Measurements from ENCODE around the gene DCBLD2. TPM values are rescaled to one million over a fixed set of nuclear protein-coding genes. Genes with fewer than 3 reads are reported as not detected.
"Not testable (repeated sequence)": the region's sequence is repeated elsewhere in the genome, so short reads cannot be mapped to it uniquely, and the experiment has no call there.

The DCBLD2 gene
- total RNA-seq, 1 experiment from 2014 or later = 48.0 TPM

GRCh38 chr3:98839846-98840245 lies 61.6 kb downstream of the DCBLD2 start:
- Histone ChIP-seq H2BK15ac (ENCODE audit: low read depth, low read length) (no peak overlapping the region), H3K18ac (ENCODE audit: insufficient read length, low read depth, low read length) (no peak overlapping the region), H3K79me2 (ENCODE audit: insufficient read depth, low read length) (no peaks in the 10 kb centered on the region), H3K23ac (ENCODE audit: insufficient read length, low read depth, low read length) (no peak overlapping the region), H3K27ac (ENCODE audit: insufficient read length, low read depth, low read length) (no peak overlapping the region), H2BK20ac (ENCODE audit: low read depth, low read length, poor library complexity, severe bottlenecking) (no peak overlapping the region), H2BK5ac (ENCODE audit: insufficient read length, low read length) (no peak overlapping the region), H3K56ac (ENCODE audit: insufficient read length, low read depth, low read length) (no peak overlapping the region), H3K27me3 (ENCODE audit: insufficient read depth, low read length) (no peaks in the 10 kb centered on the region), H4K8ac (replicated peaks; ENCODE audit: insufficient read length, low read depth, low read length) (no peak overlapping the region), H3K14ac (ENCODE audit: insufficient read depth, low read length) (no peak overlapping the region), H4K91ac (ENCODE audit: insufficient read length, low read depth, low read length) (no peak overlapping the region), H2AFZ (ENCODE audit: low read length) (no peak overlapping the region), H3K4me2 (ENCODE audit: insufficient read depth, insufficient read length, low read length) (no peak overlapping the region), H3K23me2 (ENCODE audit: insufficient read length, low read depth, low read length, poor library complexity, severe bottlenecking) (no peaks in the 10 kb centered on the region), H2BK120ac (ENCODE audit: low read depth, low read length, poor library complexity, severe bottlenecking) (no peak overlapping the region), H2BK12ac (ENCODE audit: insufficient read length, low read depth, low read length) (no peak overlapping the region), H3K4ac (ENCODE audit: low read depth, low read length) (no peak overlapping the region), H3T11ph (ENCODE audit: low read length) (no peak overlapping the region), H3K4me1 (ENCODE audit: insufficient read depth, low read length) (no peaks in the 10 kb centered on the region), H3K79me1 (ENCODE audit: insufficient read depth, low read depth, low read length, poor library complexity, severe bottlenecking) (no peaks in the 10 kb centered on the region), H2AK5ac (ENCODE audit: insufficient read length, low read length) (no peak overlapping the region), H4K20me1 (ENCODE audit: control insufficient read depth, insufficient read depth, insufficient read length) (no peaks in the 10 kb centered on the region), H4K5ac (ENCODE audit: insufficient read length, low read depth, low read length) (no peak overlapping the region), H3K9me3 (ENCODE audit: control insufficient read depth, low read depth, low read length) (no peaks in the 10 kb centered on the region), H3K9ac (ENCODE audit: extremely low read depth, insufficient read length, low read length) (no peak overlapping the region)
- H3K27ac Mint-ChIP-seq = no peak overlapping the region
- no CpG with 5 or more reads among the region's 3 CpGs for WGBS (ENCODE audit: extremely low coverage, insufficient read length, low lambda C conversion rate)
- TF ChIP-seq, protein P1, sequence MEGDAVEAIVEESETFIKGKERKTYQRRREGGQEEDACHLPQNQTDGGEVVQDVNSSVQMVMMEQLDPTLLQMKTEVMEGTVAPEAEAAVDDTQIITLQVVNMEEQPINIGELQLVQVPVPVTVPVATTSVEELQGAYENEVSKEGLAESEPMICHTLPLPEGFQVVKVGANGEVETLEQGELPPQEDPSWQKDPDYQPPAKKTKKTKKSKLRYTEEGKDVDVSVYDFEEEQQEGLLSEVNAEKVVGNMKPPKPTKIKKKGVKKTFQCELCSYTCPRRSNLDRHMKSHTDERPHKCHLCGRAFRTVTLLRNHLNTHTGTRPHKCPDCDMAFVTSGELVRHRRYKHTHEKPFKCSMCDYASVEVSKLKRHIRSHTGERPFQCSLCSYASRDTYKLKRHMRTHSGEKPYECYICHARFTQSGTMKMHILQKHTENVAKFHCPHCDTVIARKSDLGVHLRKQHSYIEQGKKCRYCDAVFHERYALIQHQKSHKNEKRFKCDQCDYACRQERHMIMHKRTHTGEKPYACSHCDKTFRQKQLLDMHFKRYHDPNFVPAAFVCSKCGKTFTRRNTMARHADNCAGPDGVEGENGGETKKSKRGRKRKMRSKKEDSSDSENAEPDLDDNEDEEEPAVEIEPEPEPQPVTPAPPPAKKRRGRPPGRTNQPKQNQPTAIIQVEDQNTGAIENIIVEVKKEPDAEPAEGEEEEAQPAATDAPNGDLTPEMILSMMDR (conservative IDR thresholded peaks at IDR 0.05) = no peak
- no peak for DNase-seq
- no peak overlapping the region for H3K4me3 Mint-ChIP-seq
- peaks cover 24 to 29% (median 29%) of the 10 kb centered on the region in 3 experiments for H3K36me3 Mint-ChIP-seq (ENCODE audit: insufficient read depth in 1 of 3, low read depth in 3 of 3)
- H3K27me3 Mint-ChIP-seq (ENCODE audit: low read depth) = no peaks in the 10 kb centered on the region; the same call in 1 of the 2 replicates
- H3K9me3 Mint-ChIP-seq = peaks cover 11 to 14% of the 10 kb centered on the region in 2 experiments
- no peaks in the 10 kb centered on the region for H3K4me1 Mint-ChIP-seq

DNA sequence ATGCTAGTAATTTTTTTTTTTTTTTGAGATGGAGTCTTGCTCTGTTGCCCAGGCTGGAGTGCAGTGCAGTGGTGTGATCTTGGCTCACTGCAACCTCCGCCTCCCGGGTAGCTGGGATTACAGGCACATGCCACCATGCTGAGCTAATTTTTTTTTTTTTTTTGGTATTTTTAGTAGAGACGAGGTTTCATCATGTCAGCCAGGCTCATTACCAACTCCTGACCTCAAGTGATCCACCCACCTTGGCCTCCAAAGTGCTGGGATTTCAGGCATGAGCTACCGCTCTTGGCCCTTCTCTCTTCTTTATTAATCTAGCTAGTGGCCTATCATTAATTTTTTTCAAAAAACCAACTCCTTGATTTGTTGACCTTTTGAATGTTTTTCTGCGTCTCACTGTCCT lies 70.4 kb downstream of the DCBLD2 start:
- H3K9me3 Mint-ChIP-seq = peaks cover 32 to 40% of the 10 kb centered on the region in 2 experiments
- not testable (repeated sequence) for H3K27ac Mint-ChIP-seq; H3K23ac ChIP-seq (ENCODE audit: insufficient read length, low read depth, low read length)

More for the DNA sequence above, 70.4 kb downstream of the DCBLD2 start:
- not testable (repeated sequence) for H3K9me3 ChIP-seq (ENCODE audit: control insufficient read depth, low read depth, low read length); H2AFZ ChIP-seq (ENCODE audit: low read length); H3K4me2 ChIP-seq (ENCODE audit: insufficient read depth, insufficient read length, low read length); H3K79me1 ChIP-seq (ENCODE audit: insufficient read depth, low read depth, low read length, poor library complexity, severe bottlenecking); H3K79me2 ChIP-seq (ENCODE audit: insufficient read depth, low read length); DNase-seq; H3T11ph ChIP-seq (ENCODE audit: low read length); H3K23me2 ChIP-seq (ENCODE audit: insufficient read length, low read depth, low read length, poor library complexity, severe bottlenecking); H3K27ac ChIP-seq (ENCODE audit: insufficient read length, low read depth, low read length); H2AK5ac ChIP-seq (ENCODE audit: insufficient read length, low read length); H3K56ac ChIP-seq (ENCODE audit: insufficient read length, low read depth, low read length); H4K20me1 ChIP-seq (ENCODE audit: control insufficient read depth, insufficient read depth, insufficient read length); H3K4me3 Mint-ChIP-seq; H3K14ac ChIP-seq (ENCODE audit: insufficient read depth, low read length); H3K27me3 ChIP-seq (ENCODE audit: insufficient read depth, low read length); H3K9ac ChIP-seq (ENCODE audit: extremely low read depth, insufficient read length, low read length); H2BK20ac ChIP-seq (ENCODE audit: low read depth, low read length, poor library complexity, severe bottlenecking); H4K91ac ChIP-seq (ENCODE audit: insufficient read length, low read depth, low read length); H3K4me1 ChIP-seq (ENCODE audit: insufficient read depth, low read length); H3K4me1 Mint-ChIP-seq; H4K8ac ChIP-seq (replicated peaks; ENCODE audit: insufficient read length, low read depth, low read length); H3K27me3 Mint-ChIP-seq (ENCODE audit: low read depth); H2BK120ac ChIP-seq (ENCODE audit: low read depth, low read length, poor library complexity, severe bottlenecking); H3K4ac ChIP-seq (ENCODE audit: low read depth, low read length); H2BK5ac ChIP-seq (ENCODE audit: insufficient read length, low read length); H2BK15ac ChIP-seq (ENCODE audit: low read depth, low read length); H2BK12ac ChIP-seq (ENCODE audit: insufficient read length, low read depth, low read length); H3K18ac ChIP-seq (ENCODE audit: insufficient read length, low read depth, low read length); H4K5ac ChIP-seq (ENCODE audit: insufficient read length, low read depth, low read length)
- WGBS (ENCODE audit: extremely low coverage, insufficient read length, low lambda C conversion rate) = no CpG with 5 or more reads among the region's 5 CpGs
- H3K36me3 Mint-ChIP-seq (ENCODE audit: insufficient read depth in 1 of 3, low read depth in 3 of 3) = peaks cover 24 to 45% (median 38%) of the 10 kb centered on the region in 3 experiments
